Gastroesophageal sphincter (tissue), 4 donors: Measurements from ENCODE around the gene MAPK8IP3. TPM values are rescaled to one million over a fixed set of nuclear protein-coding genes. Genes with fewer than 3 reads are reported as not detected.

Experiments
- ATAC-seq: fragments of 150-250 bp; one replicate; pipeline ENCODE4 v1.9.1; 2016; ENCODE audit warnings: mild to moderate bottlenecking, moderate library complexity
- H3K27ac ChIP-seq, 4 donors: fragments of 200-600 bp; sonication (generic) in 3 of 4; 1 replicate in 3 of 4; 2 replicates in 1 of 4; pipeline ENCODE4 v1.5.1; 2016 to 2019
- H3K27me3 ChIP-seq: fragments of 200-600 bp; sonication (generic); one replicate; pipeline ENCODE4 v1.5.1; 2019
- H3K36me3 ChIP-seq, 2 donors: fragments of 200-600 bp; sonication (generic); one replicate each; pipeline ENCODE4 v1.5.1; 2019; ENCODE audit warnings: control low read depth in 1 of 2
- H3K4me1 ChIP-seq, 3 donors: fragments of 200-600 bp; sonication (generic); 1 replicate in 2 of 3; 2 replicates in 1 of 3; pipeline ENCODE4 v1.5.1; 2016 to 2019; ENCODE audit warnings: control low read depth in 2 of 3
- H3K4me3 ChIP-seq, 2 donors: fragments of 200-600 bp; sonication (generic); one replicate each; pipeline ENCODE4 v1.5.1; 2019; ENCODE audit warnings: mild to moderate bottlenecking in 1 of 2, moderate library complexity in 1 of 2
- H3K9me3 ChIP-seq, 3 donors: fragments of 200-600 bp; sonication (generic); one replicate each; pipeline ENCODE4 v1.5.1; 2017 to 2019; ENCODE audit warnings: control low read depth in 2 of 3
- EP300 ChIP-seq: sonication (generic); formaldehyde crosslinking; IDR thresholded peaks from one replicate; pipeline ENCODE4 v1.6.1; 2017; ENCODE audit warnings: antibody characterized with exemption, mild to moderate bottlenecking
- POLR2A ChIP-seq, 2 donors: fragments of 450-650 bp; IDR thresholded peaks; one replicate each; pipeline ENCODE4 v1.6.1; 2017; ENCODE audit warnings: antibody characterized with exemption in 2 of 2, mild to moderate bottlenecking in 2 of 2, moderate library complexity in 1 of 2
- POLR2AphosphoS5 ChIP-seq: sonication (generic); formaldehyde crosslinking; IDR thresholded peaks from one replicate; pipeline ENCODE4 v1.6.1; 2017; ENCODE audit warnings: antibody characterized with exemption
- WGBS, 2 donors: methylation state at CpG; one replicate each; pipeline ENCODE4 v1.1.5; 2018; ENCODE audit warnings: low coverage in 1 of 2; 5-methylcytosine and 5-hydroxymethylcytosine counted together
- total RNA-seq, 4 donors: library from RNA; depleted of rRNA; stranded (reverse); fragments of >200 nt; gene quantifications; one replicate each; pipeline ENCODE4 v1.1.0, GENCODE V29; 2016
- TF ChIP-seq, protein P1 (sequence below), 4 experiments: fragments of 200-600 bp in 2 of 4; fragments of 450-650 bp in 2 of 4; sonication (generic) in 1 of 4; IDR thresholded peaks; one replicate each; pipeline ENCODE4 v1.5.1; 2017 to 2019; ENCODE audit warnings: antibody characterized with exemption in 4 of 4, mild to moderate bottlenecking in 2 of 4, moderate library complexity in 2 of 4

MAPK8IP3 gene
- total RNA-seq, 4 donors from 2014 or later, result 12.0 to 66.8 (median 33.1) TPM

DNA sequence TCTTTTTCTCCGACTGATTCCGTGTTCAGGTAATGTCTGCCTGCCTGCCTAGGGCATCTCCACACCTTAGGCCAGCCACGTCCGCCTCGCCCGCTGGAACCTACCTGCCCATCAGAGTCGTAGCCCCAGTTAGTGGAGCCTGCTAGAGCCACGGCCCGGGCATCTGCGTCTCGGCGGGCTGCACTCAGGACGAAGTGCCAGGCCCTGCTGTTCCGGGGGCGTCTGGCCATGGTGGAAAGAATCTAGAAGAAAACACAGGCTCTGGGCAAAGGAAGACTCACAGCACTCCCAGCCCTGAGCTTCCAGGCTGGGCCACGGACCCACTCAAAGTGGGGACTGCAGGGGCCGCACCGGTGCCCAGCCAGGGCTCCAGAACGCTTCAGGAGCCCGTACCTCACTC is 75.3 kb downstream of the MAPK8IP3 start:
- H3K9me3 ChIP-seq, result no peaks in the 10 kb centered on the region
- H3K27ac ChIP-seq, result peak overlapping the region in 3 of 4 donors; percentile 90 to 97 (median 93)
- H3K4me3 ChIP-seq, result peak overlapping the region; percentile 71 to 85
- H3K4me1 ChIP-seq, result peaks cover 3 to 62% (median 32%) of the 10 kb centered on the region in 3 donors
- 50 to 65% methylated on average over 2 to 4 of the region's 20 CpGs for WGBS, 2 donors
- TF ChIP-seq, protein P1, sequence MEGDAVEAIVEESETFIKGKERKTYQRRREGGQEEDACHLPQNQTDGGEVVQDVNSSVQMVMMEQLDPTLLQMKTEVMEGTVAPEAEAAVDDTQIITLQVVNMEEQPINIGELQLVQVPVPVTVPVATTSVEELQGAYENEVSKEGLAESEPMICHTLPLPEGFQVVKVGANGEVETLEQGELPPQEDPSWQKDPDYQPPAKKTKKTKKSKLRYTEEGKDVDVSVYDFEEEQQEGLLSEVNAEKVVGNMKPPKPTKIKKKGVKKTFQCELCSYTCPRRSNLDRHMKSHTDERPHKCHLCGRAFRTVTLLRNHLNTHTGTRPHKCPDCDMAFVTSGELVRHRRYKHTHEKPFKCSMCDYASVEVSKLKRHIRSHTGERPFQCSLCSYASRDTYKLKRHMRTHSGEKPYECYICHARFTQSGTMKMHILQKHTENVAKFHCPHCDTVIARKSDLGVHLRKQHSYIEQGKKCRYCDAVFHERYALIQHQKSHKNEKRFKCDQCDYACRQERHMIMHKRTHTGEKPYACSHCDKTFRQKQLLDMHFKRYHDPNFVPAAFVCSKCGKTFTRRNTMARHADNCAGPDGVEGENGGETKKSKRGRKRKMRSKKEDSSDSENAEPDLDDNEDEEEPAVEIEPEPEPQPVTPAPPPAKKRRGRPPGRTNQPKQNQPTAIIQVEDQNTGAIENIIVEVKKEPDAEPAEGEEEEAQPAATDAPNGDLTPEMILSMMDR (IDR thresholded peaks at IDR 0.05), result no peak
- TF ChIP-seq EP300, result no peak
- TF ChIP-seq POLR2A (IDR thresholded peaks at IDR 0.05), result no peak
- TF ChIP-seq POLR2AphosphoS5, result no peak
- peaks cover 0 to 62% of the 10 kb centered on the region in 2 donors for H3K36me3 ChIP-seq
- no peak for ATAC-seq
- no peaks in the 10 kb centered on the region for H3K27me3 ChIP-seq

DNA sequence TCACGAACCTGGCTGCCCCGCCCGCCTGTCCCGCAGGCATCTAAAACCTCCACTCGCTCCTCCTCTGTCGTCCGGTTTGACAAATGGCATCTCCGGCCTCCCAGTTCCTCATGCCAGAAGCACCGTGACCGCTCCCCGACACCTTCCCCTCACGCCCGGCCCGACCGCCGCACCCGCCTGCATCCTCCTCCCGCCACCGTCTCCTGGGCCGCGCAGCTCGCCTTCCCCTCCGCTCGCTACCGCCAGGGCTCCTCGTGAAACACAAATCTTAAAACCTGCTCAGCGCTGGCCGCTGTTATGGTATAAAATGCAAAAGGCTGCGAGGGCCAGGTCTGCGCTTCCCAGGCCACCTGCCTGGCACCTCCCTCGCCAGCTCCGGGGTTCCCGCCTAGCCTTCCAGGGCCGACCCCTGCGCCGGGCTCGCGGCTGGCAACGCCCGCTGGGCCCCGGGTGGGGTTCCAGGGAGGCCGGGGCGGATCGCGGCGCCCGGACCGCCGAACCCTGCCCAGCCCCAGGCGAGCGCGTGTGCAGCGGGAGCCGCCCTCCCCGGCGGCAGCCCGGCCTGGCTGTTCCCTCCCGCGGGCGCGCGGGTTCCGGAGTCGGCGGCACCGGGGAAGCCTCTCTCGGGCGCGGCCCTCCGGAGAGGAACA is 75.9 kb downstream of the MAPK8IP3 start:
- Histone ChIP-seq H3K27me3 (no peaks in the 10 kb centered on the region), H3K4me3 (peak overlapping the region; percentile 71 to 85), H3K4me1 (peaks cover 3 to 68% (median 32%) of the 10 kb centered on the region in 3 donors), H3K27ac (peak overlapping the region; percentile 79 to 97 (median 92)), H3K36me3 (peaks cover 0 to 62% of the 10 kb centered on the region in 2 donors), H3K9me3 (no peaks in the 10 kb centered on the region)
- TF ChIP-seq EP300 (no peak), POLR2AphosphoS5 (no peak), POLR2A (IDR thresholded peaks at IDR 0.05) (no peak)
- TF ChIP-seq, protein P1 (IDR thresholded peaks at IDR 0.05), result peak in 2 of 4 experiments; percentile 6 to 37
- WGBS, 2 donors, result 0% methylated on average over 13 to 14 of the region's 70 CpGs
- peak; percentile 17 for ATAC-seq

DNA sequence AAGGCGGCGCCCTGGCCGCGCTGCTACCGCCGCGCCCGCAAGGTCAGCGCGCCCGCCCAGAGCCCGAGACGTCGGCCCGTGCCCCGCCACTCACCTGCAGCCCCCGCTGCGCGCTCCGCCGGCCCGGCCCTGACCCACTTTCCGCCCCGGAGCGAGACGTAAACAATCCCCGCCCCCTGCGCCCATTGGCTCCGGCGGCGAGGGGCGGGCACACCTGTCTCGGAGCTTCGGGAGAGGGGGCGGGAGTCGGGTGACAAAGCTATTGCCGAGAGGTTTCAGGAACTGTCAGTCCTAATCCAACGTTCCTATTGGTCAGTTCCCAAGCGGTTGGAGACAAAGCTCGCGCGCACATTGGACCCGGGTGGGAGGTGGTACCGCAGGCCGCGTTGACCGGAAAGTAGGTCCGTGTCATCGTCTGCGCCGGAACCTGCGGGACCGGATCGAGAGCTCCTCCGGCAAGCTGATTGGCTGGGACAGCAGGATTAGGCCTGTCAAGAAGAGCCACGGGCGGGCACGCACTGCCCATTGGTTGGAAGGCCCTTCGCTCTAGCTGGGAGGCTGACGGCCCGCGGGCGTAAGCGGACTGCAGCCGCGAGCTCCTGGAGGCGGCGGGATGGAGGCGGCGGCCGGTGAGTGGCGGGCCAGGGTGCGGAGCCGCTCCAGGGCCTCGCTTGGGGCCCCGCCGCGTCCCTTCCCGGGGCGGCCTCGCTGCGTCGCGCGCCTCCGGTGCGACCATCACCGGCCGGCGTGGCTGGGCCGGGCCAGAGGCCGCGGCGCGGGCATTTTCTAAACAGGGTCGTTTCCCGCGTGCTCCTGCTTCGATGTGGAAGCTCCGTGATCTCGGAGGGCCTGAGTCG is 76.6 kb downstream of the MAPK8IP3 start, which contains the start of the genes NUBP2 and SPSB3:
Gene NUBP2, plus strand, starts transcription at position 553 of the 857 bp plus-strand sequence. Its CDS starts 61 bp downstream, at position 614.
Gene SPSB3, minus strand, starts transcription at position 164 of the 857 bp plus-strand sequence. CDS start 1,088 bp downstream, outside the sequence.
- peak; percentile 97 for ATAC-seq
- peak within 1 kb of the TSS; percentile 79 to 97 (median 94) for H3K27ac ChIP-seq
- peaks cover 0 to 62% of the 10 kb centered on the region in 2 donors for H3K36me3 ChIP-seq
- no CpG with 5 or more reads among the region's 102 CpGs for WGBS, 2 donors
- TF ChIP-seq EP300 (no peak), POLR2AphosphoS5 (peak; percentile 87), POLR2A (IDR thresholded peaks at IDR 0.05) (peak; percentile 89 to 92)
- TF ChIP-seq, protein P1 (IDR thresholded peaks at IDR 0.05), result peak in 2 of 4 experiments; percentile 5 to 14
- H3K4me1 ChIP-seq, result peaks cover 3 to 76% (median 32%) of the 10 kb centered on the region in 3 donors
- no peaks in the 10 kb centered on the region for H3K27me3 ChIP-seq
- peak within 1 kb of the TSS; percentile 79 to 85 for H3K4me3 ChIP-seq
- H3K9me3 ChIP-seq, result no peaks in the 10 kb centered on the region

DNA sequence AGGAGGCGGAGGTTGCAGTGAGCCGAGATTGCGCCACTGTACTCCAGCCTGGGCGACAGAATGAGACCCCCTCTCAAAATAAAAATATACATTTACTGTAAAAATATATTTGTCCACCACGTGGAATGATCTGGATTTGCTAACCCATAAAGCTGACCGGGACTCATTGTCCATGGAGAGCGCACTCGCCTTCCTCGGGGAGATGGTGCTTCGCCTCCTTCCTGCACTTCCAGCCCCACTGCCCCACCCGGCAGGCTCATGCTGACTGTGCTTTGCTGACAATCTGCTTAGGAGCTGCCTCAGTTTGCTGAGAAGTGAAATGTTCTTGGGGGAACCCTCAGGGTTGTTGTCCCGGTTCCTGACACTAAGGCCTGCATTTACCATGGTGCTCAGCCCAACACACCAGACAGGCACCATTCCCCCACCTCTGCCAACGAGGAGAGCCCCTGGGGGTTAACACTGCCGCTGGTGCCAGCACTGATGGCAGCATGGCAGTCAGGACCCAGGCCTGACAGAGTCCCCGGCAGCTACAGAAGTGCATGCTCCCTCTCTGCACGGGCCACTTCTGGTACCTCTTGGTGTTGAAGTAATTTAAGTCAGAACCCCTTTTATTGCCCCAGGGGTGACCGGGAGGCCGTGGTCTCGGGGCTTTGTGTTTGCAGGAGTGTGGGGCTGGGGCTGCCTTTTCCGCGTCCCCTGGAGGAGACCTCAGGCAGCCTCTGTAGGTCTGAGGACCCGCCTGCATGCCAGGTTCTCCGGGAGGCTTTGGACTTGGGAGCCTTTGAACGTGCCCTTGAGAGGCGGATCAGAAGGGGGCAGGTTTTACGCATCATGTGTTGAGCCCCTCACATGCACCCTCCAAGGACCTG is 79.2 kb downstream of the MAPK8IP3 start:
- H3K4me1 ChIP-seq, result peaks cover 3 to 64% (median 29%) of the 10 kb centered on the region in 3 donors
- no peak overlapping the region for H3K4me3 ChIP-seq
- H3K27me3 ChIP-seq, result no peaks in the 10 kb centered on the region
- no peaks in the 10 kb centered on the region for H3K9me3 ChIP-seq
- H3K27ac ChIP-seq, result no peak overlapping the region
- ATAC-seq, result no peak
- no peak for TF ChIP-seq POLR2AphosphoS5
- TF ChIP-seq, protein P1 (IDR thresholded peaks at IDR 0.05), result no peak
- 91 to 100% methylated on average over 4 to 13 of the region's 26 CpGs for WGBS, 2 donors
- H3K36me3 ChIP-seq, result peaks cover 0 to 62% of the 10 kb centered on the region in 2 donors
